ENCODE data around the gene CEP350.
"Not testable (repeated sequence)": the region's sequence is repeated elsewhere in the genome, so short reads cannot be mapped to it uniquely, and the experiment has no call there.

CEP350 gene

DNA sequence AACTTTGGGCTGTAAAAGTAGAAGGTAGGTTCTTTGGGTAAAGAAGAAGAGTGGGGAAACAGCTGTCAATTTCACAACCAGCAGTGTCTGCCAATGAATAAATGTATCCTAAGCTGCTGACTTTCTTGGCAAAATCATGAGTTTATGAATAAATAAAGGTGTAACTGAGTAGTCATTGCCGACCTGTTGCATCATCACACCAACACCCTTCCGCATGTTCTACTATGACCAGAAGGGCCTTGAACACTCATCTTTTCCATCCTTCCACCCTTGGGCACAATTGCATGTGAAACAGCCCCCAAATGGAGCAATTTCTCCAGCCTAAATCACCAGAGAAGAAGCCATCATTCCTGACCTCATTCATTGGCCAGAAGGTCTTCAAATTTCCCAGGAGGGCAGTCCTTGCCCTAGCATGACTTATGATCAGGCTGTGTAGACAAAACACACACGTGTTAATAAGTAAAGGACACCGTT lies 168.9 kb downstream of the CEP350 start:
- peak; percentile 42 for DNase-seq (ENCODE audit: low spot score)

DNA sequence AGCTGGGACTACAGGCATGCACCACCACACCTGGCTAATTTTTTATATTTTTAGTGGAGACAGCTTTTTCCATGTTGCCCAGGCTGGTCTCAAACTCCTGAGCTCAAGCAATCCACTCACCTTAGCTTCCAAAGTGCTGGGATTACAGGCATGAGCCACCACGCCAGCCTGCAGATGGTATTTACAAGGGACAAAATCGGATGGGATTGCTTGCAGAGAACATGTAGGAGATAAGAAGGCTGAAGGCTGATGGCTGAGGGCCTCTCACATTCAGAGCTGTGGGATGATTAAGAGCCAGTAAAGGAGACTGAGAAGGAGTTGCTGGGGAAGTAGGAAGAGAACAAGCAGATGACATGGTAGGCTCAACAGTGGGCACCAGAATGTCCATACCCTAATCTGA lies 176.0 kb downstream of the CEP350 start:
- DNase-seq (ENCODE audit: low spot score) = no peak

DNA sequence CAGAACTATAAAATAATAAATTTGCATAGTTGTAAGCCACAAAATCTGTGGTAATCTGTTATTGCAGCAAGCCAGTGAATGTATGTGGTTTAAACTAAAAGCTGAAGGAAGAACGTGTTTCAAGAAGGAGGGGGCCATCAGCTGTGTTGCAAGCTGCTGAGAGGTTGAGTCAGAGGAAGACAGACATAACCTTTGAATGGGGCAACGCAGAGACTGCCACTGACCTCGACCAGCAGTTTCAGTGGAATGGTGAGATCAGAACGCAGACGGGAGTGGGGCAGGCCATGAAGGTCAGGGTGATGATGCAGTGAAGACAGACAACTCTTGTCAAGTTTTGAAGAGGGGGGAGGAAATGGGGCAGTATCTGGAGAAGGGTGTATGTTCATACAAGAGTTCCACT lies 176.9 kb downstream of the CEP350 start:
- DNase-seq (ENCODE audit: low spot score) = no peak

DNA sequence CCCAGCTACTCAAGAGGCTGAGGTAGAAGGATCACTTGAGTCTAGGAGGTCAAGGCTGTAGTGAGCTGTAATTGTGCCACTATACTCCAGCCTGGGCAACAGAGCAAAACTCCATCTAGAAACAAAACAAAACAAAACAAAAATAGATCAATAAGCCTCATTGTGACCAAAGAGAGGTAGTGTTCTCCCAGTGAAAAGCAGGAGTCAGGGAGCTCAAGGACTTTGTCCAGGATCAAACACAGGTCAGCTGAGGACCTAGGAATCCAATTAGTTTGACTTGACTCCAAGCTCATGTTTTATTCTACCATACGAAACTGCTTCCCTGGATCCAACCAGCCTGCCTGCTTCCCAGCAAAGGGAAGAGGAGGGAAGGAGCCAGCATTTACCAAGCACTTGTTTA lies 178.6 kb downstream of the CEP350 start:
- DNase-seq (ENCODE audit: low spot score) = no peak

DNA sequence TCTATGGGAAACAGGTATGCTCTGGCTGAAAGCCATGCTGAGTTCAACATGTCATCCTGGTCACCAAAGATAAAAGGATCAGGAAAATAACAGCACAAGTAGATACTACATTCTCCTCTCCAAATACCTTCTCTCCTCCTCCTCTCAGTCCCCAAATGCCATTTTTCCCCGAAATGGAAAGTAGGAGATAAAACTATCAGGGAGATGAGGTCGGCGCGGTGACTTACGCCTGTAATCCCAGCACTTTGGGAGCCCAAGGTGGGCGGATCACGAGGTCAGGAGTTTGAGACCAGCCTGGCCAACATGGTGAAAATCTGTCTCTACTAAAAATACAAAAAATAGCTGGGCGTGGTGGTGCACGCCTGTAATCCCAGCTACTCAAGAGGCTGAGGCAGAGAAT lies 179.1 kb downstream of the CEP350 start:
- DNase-seq (ENCODE audit: low spot score) = not testable (repeated sequence)

DNA sequence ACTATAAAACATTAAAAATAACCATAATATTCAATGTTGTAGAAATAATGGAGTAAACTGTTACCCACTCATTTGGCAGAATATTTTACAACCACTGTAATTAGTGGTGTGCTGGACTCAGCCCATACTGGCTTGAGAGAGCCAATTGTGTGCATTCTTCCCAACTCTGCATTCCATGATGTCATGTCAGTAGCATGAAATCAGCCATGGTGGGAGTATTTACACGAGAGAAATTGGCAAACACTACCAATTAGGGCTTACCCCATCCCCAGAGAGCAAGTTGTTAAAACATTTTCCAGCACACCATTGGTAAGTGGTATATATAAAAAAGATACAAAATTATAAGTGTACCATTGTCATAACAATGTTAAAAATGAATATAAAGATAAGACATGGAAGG lies 180.9 kb downstream of the CEP350 start:
- DNase-seq (ENCODE audit: low spot score) = no peak

DNA sequence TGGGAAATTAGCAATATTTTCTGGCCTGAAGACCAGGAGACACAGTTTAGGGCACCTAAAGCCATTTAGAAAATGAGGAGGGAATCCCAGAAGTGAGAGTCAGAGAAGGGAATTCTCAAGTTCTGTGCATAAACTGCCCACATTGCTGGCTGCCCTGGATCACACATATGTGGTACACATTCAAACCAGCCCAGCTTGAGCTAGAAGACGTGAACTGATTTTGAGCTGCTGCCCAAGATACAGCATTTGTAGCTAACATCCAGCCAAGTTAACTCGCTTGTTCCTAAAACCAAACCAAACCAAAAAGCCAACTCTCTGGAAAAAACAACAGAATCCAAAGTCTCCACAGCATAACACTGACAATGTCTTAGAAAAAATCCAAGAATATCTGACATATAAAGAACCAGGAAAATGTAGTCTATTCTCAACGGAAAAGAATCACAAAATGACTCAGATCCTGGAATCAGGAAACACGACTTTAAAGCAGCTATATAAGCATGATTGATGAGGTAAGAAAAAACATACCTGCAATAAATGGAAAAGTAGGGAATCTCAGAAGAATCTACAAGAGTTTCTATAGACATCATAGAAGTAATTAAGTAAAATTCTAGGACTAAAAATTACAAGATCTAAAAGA lies 181.8 kb downstream of the CEP350 start:
- no peak for DNase-seq (ENCODE audit: low spot score)

DNA sequence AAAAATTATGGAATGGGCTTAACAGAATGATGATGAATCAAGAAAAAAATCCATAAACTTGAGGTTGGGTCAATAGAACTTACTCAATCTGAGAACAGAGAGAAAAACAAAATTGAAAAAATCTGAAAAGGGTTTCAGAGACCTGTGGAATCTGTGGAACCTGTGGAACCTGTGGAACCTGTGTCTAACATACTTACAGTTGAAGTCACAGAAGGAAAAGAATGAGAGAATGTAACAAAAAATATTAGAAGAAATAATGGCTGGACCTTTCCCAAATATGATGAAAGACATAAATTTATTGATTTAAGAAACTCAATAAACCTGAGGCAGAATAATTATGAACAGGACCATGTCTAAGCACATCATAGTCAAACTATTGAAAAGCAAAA lies 182.4 kb downstream of the CEP350 start:
- DNase-seq (ENCODE audit: low spot score) = no peak

DNA sequence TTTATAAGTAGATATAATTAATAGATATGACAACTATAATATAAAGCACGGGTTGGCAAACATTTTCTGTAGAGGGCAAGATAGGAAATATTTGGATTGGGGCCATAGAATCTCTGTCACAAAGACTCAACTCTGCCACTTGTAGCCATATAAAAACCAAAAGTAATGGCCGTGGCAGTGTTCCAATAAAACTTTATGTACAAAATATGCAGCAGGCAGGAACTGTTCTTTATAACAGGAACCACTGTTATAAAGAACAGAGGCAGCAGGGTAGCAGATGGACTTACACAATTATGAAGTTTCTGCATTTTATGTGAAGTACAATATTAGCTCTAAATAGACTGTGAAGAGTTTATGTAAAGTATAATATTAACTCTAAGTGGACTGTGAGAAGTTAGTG lies 183.2 kb downstream of the CEP350 start:
- DNase-seq (ENCODE audit: low spot score) = no peak

DNA sequence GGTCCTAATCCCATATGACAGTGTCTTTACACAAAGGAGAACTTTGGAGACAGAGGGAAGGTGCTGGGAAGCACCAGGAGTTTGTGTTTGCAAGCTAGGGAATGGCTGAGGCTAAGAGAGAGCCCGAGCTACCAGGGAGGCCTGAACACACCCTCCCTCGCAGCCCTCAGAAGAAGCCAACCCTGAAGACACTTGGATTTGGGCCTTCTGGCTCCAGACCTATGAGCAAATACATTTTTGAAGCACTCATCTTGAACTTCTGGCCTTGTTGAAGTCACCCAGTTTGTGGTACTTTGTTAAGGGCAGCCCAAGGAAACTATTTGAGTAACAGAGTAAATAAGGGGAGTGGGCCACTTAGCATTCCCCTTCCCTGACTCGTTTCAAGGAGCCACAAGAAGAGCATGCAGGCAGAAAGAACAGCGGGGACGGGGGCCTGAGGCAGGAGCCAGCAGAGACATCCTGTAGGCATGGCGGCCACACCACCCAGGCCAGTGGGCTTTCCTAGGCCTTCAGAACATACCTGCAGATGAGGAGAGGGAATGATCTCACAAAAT lies 186.8 kb downstream of the CEP350 start:
- no peak for DNase-seq (ENCODE audit: low spot score)

DNA sequence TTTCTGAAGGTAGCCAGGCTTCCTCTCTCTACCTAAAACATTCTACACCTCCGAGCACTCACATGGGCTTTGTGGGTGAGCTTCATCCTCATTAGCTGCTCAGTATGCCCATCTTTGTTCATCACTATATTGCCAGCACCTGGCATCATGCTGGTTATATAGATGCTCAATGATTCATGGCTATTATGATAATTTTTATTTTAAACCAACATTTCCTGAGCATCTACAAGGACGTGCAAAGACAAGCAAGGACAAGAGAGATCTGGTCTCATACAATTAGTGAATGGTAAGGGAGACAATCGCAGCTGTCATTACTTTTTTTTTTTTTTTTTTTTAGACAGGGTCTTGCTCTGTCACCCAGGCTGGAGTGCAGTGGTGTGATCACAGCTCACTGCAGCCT lies 188.7 kb downstream of the CEP350 start:
- DNase-seq (ENCODE audit: low spot score) = no peak

DNA sequence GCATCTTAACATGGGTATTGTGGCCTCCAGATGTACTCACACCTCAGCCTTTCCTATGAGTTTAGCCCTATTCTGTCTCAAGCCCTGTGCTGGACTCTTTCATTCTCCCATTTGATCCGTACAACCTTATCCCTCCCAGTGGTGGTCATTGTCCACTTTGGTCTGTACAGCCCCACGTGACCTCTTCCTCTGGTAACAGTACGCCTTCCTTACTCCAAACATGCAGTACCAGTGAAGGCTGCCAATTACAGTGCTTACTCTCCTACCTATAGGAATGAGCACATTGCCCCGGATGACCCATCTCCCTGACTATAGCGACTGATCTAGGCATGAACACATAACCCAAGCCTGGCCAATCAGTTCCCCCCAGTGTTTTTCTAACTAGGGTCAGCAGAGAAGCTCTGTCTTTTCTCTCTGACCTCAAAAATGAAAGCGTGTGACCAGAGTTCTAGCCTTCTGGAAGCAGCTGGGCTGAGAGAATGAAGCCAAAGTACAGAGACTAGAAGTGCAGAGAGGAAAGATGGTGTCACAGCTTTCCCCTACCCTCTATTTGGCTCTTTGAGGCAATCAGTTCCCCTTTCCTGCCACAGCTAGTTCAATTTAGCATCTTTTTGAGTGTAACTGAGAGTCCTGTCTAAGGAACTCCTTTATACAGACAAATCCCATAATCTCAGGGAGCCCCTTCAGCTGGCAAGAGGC lies 190.2 kb downstream of the CEP350 start:
- DNase-seq (ENCODE audit: low spot score) = no peak

DNA sequence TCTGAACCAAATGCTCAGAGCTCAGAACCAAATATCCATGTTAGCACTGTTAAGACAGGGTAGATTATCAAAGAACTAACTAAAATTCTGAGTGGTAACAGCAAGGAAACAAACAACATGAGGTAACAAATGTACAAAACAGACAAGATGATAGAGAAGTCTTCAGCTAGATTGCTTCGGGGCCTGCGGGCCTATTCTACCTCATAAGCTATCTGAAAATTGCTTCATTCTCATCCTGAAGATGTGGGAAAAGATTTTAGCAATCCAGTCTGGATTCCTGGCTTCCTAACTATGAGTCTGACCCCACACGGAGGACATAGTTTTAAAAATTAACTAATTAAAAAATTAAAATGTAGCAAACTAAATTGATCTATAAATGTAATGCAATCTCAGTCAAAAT lies 190.8 kb downstream of the CEP350 start:
- DNase-seq (ENCODE audit: low spot score) = no peak

DNA sequence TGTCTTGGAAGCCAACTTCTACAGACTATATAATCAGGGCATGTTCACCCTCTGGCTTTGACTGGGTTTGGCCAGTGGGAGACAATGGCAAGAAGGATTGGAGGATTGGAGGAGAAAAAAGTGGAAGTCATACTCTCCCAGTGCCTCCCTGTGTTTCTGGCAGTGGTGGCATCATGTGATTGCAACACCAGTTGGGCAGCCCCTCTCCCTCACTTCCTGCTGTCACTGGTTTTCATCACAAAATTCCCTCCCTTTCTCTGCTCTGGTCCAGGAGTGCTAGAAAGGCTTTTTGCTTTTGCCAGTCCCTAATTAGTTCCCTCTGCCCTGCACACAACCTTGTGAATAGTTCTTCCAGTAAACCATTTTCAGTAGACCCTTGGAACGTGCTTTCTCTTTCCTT lies 196.4 kb downstream of the CEP350 start:
- no peak for DNase-seq (ENCODE audit: low spot score)

DNA sequence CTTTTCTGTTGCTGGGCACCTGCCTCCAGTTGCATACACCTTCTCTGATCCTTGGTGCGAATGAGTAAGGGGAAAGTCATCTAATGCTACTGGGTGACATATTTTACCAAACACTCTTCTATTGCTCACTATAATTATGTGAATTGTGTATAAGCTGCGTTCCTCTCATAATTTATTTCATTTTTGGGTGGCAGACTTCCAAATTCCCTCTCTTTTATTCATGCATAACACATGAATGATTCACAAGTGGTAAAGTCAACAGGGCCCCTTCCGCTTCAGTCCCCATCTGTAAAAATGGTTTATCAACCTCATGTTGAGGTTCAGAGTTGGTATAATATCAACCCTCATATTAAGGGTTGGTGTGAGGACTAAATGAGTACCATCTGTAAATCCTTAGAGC lies 196.9 kb downstream of the CEP350 start:
- peak; percentile 28 for DNase-seq (ENCODE audit: low spot score)

DNA sequence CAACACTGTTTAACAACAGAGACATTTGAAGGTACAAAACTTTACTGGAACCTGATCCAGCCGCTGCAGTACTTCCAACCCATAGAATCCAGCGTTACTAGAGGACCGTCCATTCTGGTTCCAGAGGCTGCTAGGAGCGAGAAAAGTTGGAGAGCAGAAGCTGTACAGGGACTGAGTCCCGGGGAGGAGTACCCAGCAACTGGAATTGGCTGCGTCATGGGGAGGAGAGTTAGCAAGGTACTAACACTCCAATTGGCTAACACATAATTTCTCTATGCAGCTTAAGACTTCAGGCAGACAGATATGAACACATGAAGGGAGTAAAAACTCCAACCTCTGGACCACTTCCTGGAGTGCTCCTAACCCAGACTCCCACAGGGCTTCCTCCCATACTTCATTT lies 198.0 kb downstream of the CEP350 start:
- no peak for DNase-seq (ENCODE audit: low spot score)

DNA sequence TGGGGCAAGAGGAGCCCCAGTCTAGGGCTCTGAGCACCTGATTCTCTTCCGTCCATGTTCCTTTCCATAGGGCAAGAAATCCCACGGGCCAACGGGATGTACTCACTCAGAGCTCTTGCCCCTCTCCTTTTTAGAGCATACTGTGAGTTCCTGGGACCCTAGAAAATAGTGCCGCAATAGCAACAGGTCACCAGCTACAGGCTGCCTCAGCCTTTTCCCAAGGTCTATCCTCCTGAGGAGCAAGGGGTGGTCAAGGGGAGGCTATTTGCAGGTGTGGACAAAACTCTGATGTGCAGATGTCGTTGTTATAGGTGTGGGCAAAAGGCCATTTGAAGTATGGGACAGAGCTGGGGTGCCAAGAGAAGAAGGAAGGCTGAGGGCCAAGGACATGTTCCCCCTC lies 198.4 kb downstream of the CEP350 start:
- DNase-seq (ENCODE audit: low spot score) = no peak

DNA sequence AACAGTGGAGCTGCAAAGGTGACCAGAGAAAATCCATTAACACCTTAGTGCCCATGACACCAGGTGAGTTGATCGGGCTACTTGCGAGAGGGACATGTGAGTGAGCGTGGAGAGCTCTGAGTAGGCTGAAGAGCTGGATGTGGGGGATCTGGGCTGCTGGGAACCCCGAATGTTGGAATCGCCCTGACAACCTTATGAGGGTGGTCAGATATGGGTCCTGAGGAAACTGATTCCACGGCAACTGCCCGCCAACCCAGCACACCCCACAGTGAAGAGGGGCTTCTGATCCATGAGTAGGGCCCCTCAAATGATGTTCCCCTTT lies 199.4 kb downstream of the CEP350 start:
- no peak for DNase-seq (ENCODE audit: low spot score)

DNA sequence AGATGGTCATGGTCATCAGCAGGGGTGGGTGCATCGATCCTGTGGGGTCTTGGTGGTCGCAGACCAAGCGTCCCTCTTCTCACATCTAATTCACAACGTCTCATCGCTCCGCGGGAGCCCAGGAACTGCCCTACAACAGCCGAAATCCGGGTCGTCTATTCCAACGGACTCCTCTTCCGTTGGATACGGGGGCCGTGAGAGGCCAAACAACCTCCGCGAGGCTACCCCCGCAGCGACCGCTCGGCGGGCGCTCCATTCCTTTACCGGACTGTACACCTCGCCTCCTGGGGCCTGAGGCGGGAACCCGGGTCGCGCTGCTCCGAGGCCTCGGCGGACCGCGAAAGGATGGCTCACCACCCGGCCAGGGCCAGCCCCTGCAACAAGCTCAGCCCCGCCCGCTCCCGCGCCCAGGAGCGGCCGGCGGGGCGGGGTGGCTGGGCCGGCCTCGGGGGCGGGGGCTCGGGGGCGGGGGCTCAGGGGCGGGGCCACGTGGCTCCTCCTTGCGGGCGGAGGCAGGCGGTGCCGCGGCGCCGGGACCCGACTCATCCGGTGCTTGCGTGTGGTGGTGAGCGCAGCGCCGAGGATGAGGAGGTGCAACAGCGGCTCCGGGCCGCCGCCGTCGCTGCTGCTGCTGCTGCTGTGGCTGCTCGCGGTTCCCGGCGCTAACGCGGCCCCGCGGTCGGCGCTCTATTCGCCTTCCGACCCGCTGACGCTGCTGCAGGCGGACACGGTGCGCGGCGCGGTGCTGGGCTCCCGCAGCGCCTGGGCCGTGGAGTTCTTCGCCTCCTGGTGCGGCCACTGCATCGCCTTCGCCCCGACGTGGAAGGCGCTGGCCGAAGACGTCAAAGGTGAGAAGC lies 199.9 kb downstream of the CEP350 start, which contains the start of gene QSOX1:
Gene QSOX1 (plus strand): TSS at position 545 of the 857 bp plus-strand sequence. CDS start 39 bp downstream, at position 584.
- DNase-seq (ENCODE audit: low spot score) = peak; percentile 88

DNA sequence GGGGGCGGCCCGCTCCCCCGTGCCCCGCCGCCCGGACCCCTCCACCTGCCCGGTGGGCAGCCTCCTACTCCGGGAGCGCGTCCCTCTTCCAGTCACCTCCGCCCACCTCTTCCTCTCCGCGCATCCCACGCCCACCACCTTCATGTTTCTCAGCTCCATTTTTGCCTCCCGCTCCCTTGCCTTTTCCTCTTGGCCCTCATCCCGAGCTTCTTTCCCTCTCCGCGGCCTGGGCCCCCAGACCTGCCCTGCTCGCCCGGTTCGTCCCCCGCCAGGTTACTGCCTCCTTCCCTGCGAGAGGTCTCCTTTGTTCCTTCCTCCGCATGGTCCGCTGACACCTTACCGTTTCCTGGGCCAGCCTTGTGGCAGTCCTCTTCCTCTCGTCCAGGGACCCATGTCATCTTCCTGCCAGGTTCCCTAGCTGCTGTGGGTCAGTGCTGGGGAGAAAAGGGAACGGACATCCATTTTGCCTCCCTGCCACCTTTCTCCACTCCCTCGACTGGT lies 200.6 kb downstream of the CEP350 start:
- DNase-seq (ENCODE audit: low spot score) = peak; percentile 23

DNA sequence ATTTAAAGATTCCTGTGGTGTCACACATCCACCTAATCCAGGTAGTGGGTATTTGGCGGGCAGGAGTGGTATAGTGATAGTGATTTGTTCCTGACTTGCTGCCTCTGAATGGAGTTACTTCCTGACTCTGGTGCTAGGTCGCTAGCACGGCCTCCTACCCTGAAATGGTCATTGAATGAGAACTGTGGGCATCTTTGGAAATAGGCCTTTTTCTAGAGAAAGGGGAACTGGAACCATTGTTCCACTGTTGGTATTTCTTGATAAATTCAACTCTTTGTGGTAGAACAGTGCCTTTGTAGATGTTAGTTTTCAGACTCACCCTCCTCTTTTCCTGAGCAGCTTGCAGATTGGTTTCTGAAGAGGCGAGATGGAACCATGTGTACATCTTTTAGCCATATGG lies 201.6 kb downstream of the CEP350 start:
- no peak for DNase-seq (ENCODE audit: low spot score)

DNA sequence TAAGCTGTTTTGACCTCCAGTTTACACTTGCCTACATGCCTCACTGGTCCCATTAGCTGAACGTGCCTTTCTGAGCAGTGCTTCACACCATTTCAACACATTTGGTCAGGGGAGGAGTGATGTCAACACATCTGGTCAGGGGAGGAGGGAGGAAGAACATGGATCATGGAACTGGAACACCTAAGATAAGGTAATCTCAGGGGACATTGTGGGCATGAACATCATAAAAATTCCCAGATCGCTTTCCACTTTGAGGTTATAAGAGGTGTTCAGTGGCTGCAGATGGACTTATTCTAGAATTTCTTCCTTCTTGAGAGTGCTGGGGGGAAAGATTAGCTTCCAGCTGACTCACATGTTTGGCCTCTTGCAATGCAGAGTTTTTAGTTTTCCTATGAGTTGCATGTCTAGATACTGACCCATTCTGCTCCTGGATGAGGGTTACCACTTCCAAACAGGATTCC lies 202.1 kb downstream of the CEP350 start:
- DNase-seq (ENCODE audit: low spot score) = no peak

Data from LoVo (cell line).